Progenitor cell of endocrine pancreas (in vitro differentiated cells): ENCODE measurements around the gene PCDH15. TPM values are rescaled to one million over a fixed set of nuclear protein-coding genes. Genes with fewer than 3 reads are reported as not detected.

ENCODE experiments used
- DNase-seq: peaks from one replicate; pipeline ENCODE4 v3.0.0; 2021; ENCODE audit warnings: low spot score; ENCODE audit not compliant: unreplicated experiment
- H3K27ac Mint-ChIP-seq: 2 replicates; pipeline ENCODE4 v1.8.0; 2021; ENCODE audit warnings: mild to moderate bottlenecking, moderate library complexity, mixed read lengths
- H3K27me3 Mint-ChIP-seq: 2 replicates; pipeline ENCODE4 v1.8.0; 2021; ENCODE audit warnings: mixed read lengths
- H3K36me3 Mint-ChIP-seq: 2 replicates; pipeline ENCODE4 v1.8.0; 2022; ENCODE audit warnings: mixed read lengths; ENCODE audit not compliant: insufficient read depth
- H3K4me1 Mint-ChIP-seq: 2 replicates; pipeline ENCODE4 v1.8.0; 2021; ENCODE audit warnings: low read depth, mixed read lengths
- H3K4me3 Mint-ChIP-seq: 2 replicates; pipeline ENCODE4 v1.8.0; 2021; ENCODE audit warnings: low read depth, mild to moderate bottlenecking, moderate library complexity, mixed read lengths
- H3K9me3 Mint-ChIP-seq: 2 replicates; pipeline ENCODE4 v1.8.0; 2021; ENCODE audit warnings: low read depth, mixed read lengths
- CTCF ChIP-seq: fragments of 200-600 bp; sonication (generic); IDR thresholded peaks from one replicate; pipeline ENCODE4 v1.5.0; 2021; ENCODE audit warnings: antibody characterized with exemption, mild to moderate bottlenecking; ENCODE audit not compliant: unreplicated experiment
- total RNA-seq: library from RNA; stranded (reverse); gene quantifications from 2 replicates; pipeline ENCODE4 v1.2.1, GENCODE V29; 2021

Gene PCDH15
- total RNA-seq, 1 donor from 2014 or later = 0.14 TPM

GRCh38 chr10:53894145-53894544, 906.9 kb downstream of the PCDH15 start:
- no peaks in the 10 kb centered on the region for H3K9me3 Mint-ChIP-seq
- no peak overlapping the region for H3K27ac Mint-ChIP-seq
- H3K36me3 Mint-ChIP-seq = no peaks in the 10 kb centered on the region
- no peak for TF ChIP-seq CTCF
- no peak for DNase-seq
- H3K4me3 Mint-ChIP-seq = no peak overlapping the region
- H3K4me1 Mint-ChIP-seq = no peaks in the 10 kb centered on the region
- H3K27me3 Mint-ChIP-seq = no peaks in the 10 kb centered on the region

DNA sequence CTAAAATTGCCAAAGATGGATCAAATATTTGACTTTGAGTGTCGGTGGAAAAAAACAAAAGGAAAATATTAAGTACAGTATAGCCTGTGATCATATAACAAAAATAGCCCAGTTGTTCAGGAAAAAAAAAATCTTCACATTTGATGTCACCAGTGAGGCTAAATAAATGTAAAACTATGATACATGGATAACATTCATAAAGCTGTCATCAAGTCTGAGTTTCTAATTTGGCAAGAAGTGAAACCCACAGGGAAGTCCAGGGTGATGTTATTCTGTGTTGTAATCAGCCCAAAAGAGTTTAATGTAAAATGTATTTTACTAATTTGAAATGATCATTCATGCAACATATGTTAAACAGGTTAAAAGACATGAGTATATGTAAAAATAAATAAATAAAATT, 908.0 kb downstream of the PCDH15 start:
- no peak for DNase-seq
- TF ChIP-seq CTCF = no peak
- Mint-ChIP-seq H3K27me3 (no peaks in the 10 kb centered on the region), H3K9me3 (no peaks in the 10 kb centered on the region), H3K4me3 (no peak overlapping the region), H3K27ac (no peak overlapping the region), H3K36me3 (no peaks in the 10 kb centered on the region), H3K4me1 (no peaks in the 10 kb centered on the region)

DNA sequence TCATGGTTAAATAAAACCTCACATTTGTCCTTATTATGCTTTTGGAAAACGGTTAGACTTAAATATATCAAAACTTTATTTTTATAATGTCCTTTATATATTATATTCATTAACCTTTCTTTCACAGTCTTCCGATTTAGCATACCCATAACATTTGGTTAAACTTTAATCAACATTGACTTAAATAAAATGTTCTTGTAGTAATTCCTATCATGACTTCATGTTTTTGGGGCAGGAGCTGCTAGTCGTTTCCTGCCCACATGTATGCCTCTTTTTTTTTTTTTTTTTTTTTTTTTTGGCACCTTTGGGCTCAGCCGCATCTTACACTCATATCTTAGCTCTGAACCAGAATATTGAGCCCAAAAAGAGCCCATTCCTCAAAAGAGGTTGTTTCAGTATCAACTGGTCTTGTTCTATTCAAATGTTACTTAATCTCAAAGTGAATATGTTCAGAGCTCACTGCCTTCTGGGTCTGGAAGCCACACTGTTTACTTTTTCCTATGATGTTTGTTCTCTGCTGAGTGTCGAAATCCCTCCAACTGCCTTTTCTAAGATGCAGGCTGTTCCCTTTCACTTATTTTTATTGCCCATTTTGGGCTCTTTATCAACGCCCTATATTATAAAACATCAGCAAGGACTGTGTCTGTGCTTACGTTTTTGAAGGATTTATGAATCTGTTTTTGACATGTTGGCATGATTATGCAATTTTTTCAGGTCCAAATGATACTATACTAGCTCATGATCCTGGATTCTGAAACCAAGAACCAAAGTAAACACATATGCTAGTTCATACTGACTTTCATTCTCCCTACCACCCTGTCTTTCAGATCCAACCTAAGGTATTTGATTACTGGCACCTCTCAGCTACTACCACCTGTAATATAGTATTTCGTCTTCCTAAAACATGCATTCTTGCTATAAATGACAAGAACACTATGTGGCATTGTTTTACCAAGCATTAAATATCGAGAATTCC, 914.4 kb downstream of the PCDH15 start:
- no peak for TF ChIP-seq CTCF
- Mint-ChIP-seq H3K36me3 (no peaks in the 10 kb centered on the region), H3K27ac (no peak overlapping the region), H3K9me3 (no peaks in the 10 kb centered on the region), H3K4me1 (peaks cover 10% of the 10 kb centered on the region), H3K27me3 (no peaks in the 10 kb centered on the region), H3K4me3 (no peak overlapping the region)
- no peak for DNase-seq

GRCh38 chr10:53864846-53865245, 936.2 kb downstream of the PCDH15 start:
- Mint-ChIP-seq H3K27me3 (no peaks in the 10 kb centered on the region), H3K9me3 (no peaks in the 10 kb centered on the region), H3K4me1 (no peaks in the 10 kb centered on the region), H3K4me3 (no peak overlapping the region), H3K36me3 (no peaks in the 10 kb centered on the region), H3K27ac (no peak overlapping the region)
- no peak for TF ChIP-seq CTCF
- no peak for DNase-seq

- H3K27ac Mint-ChIP-seq = no peak overlapping the region
- no peaks in the 10 kb centered on the region for H3K27me3 Mint-ChIP-seq
- no peak for DNase-seq
- H3K4me1 Mint-ChIP-seq = no peaks in the 10 kb centered on the region
- no peak overlapping the region for H3K4me3 Mint-ChIP-seq
- TF ChIP-seq CTCF = no peak
- H3K36me3 Mint-ChIP-seq = no peaks in the 10 kb centered on the region
- no peaks in the 10 kb centered on the region for H3K9me3 Mint-ChIP-seq
Observed at GRCh38 chr10:53852450-53853175, 948.4 kb downstream of the PCDH15 start.
